Stimulated activated CD8-positive, alpha-beta memory T cell treated with anti-CD3 and anti-CD28 coated beads, Interleukin-12 subunit alpha, Interleukin-12 subunit beta, amount 100 ng/mL, for 24 hours (primary cell): Measurements from ENCODE around the gene HEXIM1.

Source experiments
- DNase-seq: peaks from one replicate; pipeline ENCODE4 v3.0.0-alpha.2; 2020; ENCODE audit errors: extremely low read depth

The HEXIM1 gene

DNA sequence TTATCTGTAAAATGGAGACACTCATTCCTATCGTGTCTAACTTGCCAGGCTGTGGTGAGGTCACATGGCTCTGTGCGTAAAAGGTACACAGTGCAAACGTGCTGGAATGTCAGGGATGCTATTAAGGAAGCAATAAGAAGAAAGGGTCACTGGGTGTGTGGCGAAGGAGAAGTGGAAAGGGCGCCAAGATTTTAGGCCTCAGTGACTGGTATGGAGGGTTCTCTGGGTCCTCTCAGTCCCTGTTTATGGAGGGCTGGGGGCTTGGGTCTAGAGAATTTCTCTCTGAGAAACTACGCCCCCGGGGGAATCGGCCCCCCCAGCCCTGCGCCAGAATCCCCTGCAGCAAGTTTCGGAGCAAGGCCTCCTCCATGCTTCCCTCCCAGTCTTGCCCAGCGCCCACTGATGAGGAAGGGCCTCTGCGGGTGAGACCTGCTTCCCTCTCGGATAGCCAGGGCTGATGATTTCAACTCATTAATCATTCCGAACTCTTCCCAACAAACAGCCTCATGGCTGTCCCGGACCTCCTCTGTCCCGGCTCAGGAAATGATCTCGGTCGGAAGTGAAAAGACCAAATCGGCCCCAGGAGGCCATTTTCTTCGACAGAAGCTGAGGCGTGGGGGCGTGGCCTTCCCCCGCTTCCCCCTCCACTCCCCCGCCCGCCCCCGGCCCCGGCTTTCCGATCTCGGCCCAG is 1.2 kb upstream of the HEXIM1 start:
- DNase-seq: no peak

DNA sequence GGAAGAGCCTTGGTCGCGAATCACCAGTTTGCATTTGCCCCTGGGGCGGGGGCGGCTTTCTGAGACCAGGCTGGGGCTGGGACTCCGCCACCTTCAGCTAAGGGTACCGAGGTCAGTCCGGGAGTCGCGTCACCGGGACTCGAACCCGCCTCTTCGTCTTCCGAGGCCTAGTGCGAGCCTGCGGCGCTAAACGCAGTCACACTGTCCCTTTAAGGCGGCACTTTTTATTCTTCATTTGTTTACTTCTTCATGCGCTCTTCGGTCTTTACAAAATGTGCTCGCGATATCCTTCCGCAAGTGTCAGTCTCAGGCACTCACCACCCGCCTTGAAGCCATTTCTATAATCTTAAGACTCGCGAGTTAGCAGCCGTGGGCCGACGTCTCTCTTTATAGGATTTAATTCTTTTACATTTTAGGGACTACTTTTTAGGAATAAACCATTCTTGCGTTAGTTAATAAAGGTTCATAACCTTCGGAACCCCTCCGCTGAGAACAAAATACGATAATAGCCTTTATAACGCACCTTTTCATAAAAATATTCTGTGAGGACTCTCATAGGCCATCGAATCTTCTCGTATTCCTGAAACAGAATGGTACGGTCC is 593 bp upstream of the HEXIM1 start:
- no peak for DNase-seq

DNA sequence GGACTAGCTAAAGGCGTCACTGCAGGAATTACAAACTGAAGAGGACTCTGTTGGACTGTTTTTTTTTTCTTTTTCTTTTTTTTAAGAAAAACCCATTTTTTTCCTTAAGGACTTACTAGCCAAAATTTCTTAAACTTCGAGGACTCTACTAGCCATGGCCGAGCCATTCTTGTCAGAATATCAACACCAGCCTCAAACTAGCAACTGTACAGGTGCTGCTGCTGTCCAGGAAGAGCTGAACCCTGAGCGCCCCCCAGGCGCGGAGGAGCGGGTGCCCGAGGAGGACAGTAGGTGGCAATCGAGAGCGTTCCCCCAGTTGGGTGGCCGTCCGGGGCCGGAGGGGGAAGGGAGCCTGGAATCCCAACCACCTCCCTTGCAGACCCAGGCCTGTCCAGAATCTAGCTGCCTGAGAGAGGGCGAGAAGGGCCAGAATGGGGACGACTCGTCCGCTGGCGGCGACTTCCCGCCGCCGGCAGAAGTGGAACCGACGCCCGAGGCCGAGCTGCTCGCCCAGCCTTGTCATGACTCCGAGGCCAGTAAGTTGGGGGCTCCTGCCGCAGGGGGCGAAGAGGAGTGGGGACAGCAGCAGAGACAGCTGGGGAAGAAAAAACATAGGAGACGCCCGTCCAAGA is 878 bp downstream of the HEXIM1 start:
- DNase-seq: no peak

DNA sequence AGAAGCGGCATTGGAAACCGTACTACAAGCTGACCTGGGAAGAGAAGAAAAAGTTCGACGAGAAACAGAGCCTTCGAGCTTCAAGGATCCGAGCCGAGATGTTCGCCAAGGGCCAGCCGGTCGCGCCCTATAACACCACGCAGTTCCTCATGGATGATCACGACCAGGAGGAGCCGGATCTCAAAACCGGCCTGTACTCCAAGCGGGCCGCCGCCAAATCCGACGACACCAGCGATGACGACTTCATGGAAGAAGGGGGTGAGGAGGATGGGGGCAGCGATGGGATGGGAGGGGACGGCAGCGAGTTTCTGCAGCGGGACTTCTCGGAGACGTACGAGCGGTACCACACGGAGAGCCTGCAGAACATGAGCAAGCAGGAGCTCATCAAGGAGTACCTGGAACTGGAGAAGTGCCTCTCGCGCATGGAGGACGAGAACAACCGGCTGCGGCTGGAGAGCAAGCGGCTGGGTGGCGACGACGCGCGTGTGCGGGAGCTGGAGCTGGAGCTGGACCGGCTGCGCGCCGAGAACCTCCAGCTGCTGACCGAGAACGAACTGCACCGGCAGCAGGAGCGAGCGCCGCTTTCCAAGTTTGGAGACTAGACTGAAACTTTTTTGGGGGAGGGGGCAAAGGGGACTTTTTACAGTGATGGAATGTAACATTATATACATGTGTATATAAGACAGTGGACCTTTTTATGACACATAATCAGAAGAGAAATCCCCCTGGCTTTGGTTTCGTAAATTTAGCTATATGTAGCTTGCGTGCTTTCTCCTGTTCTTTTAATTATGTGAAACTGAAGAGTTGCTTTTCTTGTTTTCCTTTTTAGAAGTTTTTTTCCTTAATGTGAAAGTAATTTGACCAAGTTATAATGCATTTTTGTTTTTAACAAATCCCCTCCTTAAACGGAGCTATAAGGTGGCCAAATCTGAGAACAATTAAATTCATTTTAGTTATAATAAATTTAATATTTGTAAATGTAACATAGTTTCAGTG is 1.7 kb downstream of the HEXIM1 start:
- DNase-seq: no peak

DNA sequence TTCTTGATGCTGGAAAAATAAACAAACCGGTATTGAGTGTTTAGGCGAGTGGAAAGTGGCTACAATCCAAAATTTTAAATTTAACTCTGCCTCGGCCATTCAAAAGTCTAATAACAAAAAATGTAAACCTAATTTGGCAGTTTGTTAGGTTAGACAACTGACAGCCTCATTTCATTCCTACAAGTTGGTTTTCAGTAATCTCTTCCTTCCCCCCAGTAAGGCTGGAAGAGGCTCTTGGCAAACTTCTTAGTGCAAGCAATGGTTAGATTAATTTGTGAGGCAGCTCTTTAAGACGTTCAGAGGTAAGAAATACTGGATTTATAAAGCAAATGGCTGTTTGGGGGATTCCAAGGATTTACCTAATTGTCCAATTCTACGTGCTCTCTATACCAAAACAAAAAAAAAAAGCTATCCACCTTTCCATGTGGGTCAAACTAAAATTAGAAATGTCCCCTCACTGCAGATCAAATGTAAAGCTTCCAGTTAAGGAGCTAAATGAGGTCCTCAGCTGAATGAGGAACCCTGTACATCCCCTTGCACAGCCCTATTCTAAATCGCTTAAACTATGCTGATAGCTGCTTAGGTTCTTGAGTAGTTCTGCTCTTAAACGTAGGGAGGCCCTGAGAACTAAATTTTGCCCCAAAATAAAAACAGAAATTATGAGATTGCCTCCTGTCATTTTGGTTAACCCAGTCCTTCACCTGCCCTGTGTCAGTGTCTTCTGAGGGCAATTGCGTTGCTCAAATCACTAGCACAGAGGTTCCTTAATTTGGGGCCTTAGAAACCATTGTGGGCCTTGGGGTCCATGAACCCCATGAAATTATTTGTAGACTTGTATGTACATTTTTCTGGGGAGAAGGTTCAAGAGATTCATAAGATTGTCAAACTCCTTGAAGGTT is 2.9 kb downstream of the HEXIM1 start:
- DNase-seq: no peak

DNA sequence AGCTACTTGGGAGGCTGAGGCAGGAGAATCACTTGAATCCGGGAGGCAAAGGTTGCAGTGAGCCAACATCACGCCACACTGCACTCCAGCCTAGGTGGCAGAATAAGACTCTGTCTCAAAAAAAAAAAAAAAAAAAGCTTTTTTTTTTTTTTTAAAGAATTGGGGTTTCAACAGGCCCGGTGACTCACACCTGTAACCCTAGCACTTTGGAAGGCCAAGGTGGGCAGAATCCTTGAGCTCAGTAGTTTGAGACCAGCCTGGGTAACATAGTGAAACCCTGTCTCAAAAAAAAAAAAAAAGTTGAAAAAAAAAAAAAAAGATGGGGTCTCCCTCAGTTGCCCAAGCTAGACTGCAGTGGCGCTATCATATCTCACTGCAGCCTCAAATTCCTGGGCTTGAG is 6.8 kb downstream of the HEXIM1 start:
- no peak for DNase-seq

DNA sequence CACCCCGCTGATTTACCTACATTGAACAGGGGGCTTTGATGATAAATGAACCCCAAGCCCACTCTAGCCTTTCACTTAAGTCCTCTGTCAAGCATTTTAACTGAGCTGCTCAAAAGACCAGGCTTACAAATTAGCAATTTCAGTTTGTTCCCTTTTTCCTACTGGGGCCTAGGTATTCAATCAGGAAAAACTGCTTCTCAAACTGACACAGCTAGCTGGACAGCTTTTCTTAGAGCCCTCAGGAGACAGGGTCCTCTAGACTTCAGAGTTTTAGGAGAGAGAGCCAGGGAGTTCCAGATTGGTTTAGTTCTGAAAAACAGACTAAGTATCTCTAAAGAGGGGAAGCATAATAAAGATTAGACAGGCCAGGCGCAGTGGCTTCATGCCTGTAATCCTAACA is 7.2 kb downstream of the HEXIM1 start:
- DNase-seq: no peak

DNA sequence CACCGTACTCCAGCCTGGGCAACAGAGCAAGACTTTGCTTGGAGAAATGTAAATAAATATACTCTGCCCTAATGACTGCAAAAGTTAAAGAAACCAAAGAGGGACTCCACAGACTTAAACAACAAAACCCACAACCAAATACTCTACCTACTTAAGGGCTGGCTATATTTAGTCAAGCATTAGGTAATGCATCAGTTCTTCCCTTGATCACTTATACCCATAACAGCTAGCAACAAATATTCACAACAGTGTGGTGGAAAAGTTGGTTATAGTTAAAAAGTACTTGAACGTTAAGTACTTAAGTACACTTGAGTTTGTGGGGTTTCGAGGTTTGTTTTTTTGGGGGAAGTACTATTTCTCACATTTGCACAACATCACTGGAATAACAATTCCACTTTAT is 8.0 kb downstream of the HEXIM1 start:
- no peak for DNase-seq

DNA sequence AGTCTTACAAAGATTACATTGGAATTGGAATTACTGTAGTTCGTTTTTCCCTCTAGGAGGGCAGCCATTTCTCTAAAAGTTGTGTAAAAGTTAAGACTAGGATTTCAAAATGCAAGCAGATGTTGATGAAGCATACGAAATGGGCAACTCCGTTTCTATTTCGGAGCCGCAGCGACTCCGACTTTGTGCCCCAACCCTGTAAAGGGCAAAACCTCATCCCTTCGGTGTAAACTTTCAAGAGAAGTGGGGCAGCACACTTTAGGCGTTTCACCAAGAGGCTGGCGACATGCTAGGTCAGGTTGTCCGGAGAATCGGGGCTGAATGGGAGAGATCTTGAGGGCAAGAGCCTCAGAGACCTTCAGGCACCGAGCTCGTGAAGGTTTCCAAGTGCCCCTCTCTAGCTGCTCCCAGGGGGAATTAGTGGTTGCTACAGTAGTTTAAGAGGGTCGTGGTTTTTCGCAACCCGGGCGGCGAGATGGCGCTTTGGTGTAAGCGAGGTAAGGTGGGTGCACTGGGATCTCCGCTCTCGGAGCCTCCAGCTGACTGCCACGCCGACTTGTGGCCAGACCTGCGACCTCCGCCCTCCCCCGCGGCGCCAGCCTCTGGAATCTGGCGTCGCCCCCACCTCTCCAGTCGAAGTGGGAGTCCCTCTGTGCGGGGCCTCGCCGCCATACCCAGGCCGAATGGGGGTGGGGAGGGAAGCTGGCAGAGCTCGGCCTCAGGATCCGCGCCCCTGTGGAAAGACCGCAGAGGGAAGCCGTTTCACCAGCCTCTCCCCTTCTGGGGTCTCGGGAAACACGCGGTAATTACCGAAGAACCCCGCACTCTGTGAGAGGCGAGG is 12.4 kb downstream of the HEXIM1 start:
- DNase-seq: no peak

DNA sequence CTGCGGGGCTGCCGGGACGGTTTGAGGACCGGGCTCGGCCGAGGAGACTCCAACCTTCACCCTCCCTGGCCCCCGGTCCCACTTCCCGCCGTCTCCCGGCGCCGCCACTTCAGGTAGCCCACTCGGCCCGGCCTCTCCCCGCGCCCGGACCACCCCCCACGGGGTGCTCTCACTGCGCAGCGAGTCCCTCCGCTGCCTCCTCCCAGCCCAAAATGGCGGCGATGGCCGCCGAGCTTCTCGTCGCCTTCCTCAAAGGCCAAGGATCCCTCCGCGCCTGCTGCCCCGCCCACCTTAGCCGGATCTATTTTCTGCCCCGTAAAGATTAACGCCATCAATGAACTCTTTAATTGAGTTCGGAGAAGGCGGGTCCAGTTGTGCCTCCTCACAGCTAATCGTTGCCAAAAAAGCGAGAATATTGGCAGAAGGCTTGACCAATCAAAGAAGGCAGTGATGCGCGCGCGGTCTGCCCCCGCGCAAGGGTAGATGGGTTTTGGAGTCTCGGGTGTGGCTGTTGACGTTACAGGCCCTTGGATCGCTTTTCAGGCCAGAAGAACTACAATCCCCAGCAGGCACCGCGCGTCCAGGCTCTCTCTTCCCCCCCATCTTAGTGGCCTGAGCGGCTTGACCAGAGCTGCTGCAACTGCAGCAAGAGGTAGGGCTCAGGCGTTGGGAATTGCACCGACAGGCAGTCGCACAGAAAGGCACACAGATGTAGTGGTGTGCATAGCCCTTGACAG is 13.2 kb downstream of the HEXIM1 start, which contains the start of gene HEXIM2:
Gene HEXIM2, plus strand, starts transcription at position 588 of the 737 bp plus-strand sequence. CDS start 919 bp downstream, outside the sequence.
- peak; percentile 87 for DNase-seq

DNA sequence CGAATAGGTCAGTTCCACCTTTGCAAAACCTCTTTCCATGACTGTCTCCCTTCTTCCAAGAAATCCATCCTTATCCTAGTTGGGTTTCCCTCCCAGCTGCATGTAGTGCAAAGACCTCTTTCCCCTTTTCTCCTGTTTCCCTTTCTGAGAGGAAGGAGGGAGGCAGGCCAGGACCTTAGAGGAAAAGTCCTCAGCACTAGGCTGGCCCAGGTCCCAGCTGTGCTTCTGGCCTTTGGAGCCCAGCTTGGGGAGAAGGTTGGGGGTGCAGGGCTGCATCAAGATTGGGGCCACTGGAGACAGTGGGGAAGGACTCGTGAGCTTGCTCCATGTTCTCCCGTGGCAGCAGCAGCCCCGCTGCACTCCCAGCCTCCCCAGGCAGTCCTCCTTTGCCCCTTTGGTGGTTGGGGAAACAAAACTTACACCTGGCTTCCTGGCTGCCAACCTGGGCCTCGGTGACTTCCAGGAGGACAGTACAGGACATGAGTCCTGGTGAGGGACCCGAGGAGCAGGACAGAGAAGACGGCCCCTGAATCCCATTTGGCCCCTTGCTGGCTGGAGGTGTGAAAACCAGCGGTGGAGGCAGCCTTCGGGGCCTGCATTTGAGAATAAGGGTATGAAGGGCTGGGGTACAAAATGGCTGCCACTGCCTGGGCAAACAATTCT is 13.9 kb downstream of the HEXIM1 start:
- DNase-seq: no peak

DNA sequence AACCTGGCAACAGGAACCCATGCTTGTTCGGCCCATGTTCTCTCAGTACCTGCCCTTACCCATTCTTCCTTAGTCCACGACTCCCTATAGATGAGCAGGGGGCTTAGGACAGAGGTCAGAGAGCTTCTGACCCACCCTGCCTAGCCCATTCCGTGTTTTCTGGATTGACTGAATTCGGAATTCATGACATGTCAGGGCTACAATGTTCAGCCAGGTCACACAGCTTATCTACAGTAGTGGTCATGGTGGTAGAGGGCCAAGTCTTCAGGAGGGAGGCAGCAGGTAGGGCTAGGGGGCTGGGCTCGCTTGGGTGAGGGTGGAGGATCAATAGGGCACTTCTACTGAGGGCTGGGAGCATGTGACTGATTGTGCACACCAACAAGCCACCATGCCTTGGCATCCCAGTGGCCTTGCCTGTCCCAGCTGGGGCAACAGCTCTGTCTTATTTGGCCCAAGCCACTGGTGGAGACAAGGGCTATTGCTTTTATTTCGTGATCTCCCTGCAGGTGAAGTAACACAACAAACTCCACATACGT is 16.5 kb downstream of the HEXIM1 start:
- no peak for DNase-seq

DNA sequence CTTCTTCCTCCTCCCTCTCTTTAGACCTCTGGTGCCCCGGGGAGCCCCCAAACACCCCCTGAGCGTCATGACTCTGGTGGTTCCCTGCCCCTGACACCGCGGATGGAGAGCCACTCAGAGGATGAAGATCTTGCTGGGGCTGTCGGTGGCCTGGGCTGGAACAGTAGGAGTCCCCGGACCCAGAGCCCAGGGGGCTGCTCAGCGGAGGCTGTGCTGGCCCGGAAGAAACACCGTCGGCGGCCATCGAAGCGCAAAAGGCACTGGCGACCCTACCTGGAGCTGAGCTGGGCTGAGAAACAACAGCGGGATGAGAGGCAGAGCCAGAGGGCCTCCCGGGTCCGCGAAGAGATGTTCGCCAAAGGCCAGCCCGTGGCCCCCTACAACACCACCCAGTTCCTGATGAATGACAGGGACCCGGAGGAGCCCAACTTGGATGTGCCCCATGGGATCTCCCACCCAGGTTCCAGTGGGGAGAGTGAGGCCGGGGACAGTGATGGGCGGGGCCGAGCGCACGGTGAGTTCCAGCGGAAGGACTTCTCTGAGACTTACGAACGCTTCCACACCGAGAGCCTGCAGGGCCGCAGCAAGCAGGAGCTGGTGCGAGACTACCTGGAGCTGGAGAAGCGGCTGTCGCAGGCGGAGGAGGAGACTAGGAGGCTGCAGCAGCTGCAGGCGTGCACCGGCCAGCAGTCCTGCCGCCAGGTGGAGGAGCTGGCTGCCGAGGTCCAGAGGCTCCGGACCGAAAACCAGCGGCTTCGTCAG is 20.9 kb downstream of the HEXIM1 start:
- DNase-seq: no peak

DNA sequence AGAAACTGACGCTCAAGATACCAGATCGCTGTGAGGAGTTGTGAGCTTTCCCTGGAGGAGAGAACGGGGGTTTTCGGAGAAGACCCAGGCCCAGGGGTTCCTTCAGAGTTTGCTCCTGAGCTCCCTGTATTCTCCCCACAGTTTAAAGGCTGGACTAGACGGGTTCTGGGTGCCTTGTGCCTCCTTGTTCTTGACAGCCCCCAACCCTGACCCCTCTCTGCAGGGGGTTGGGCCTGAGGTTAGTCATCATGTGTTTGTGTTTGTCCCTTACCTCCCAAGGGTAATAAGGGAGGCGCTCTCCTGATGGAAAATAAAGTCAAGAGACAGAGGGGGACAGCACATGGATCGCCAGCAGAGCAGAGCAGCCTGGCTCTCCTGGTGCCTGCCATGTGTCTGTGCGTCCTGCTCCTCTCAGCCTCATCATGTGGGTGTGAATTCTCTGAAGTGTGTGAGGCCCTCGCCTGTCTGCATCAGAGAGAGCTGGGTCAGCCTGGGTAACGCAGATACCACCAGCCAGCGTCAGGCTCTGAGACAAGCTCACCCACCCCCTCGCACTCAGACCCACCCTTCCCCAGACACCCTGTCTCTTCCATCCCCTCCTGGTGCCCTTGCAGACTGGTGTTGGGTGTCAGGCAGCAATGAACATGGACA is 22.1 kb downstream of the HEXIM1 start:
- DNase-seq: no peak

DNA sequence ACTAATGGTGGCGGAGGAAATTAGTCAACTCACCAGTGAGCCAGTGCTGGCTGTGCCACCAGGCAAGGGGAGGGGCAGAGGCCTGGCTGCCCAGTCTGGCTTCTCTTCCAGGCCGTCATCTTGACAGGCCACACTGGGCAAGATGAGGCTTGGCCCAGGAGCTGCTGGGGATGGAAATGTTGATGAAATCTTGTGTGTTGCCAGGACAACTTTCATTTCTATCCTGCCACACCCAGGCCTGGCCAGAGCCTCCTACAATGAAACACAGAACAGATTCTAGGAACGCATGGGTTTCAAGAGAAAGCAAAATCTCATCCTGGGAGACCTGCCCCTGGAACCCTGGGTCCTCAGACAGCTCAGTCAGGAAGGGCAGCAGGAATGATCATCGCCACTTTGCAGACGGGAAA is 22.7 kb downstream of the HEXIM1 start:
- DNase-seq: no peak

DNA sequence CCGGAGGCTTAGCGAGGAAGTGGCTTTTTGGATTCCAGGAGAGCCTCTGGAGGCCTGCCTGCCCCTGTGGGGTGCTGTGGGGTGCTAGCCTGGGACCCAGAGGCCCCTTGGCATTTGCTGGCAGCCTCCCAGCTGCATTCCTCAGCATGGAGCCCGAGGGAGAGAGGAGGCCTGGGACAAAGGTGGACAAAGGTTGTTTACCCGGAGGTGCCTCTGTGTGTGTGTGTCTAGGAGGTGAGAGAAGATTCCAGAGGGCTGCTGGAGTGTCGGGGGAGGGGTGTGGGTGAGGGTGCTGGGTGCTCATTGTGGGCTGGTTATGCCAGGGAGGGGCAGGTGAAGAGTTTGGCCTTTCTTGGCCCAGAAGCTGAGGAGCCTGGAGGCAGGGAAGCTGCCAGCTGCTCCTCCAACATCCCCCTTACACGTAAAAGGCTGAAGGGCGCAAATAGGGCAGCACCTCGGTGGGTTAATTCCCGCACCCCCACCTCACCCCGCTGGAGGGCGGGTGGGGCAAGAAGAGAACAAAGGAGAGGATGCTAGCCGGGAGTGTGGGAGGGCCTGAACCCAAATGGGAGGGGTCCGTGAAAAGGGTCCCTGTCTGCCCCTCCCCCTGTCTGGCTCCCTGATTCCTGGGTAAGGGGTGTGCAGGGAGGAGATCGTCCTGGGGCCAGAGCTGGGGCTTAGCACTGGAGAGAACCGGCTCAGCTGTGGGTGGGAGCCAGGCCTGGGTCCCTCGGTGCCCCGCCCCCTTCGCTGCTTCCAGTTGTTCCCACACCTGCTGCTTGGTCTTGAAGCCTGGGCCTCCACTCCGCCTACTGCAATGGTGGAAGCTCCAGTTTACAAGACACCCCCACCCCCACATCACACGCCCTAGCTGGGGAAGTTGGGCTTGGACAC is 23.3 kb downstream of the HEXIM1 start:
- DNase-seq: no peak
